HG03095 (cell line): ENCODE measurements around the gene ZBTB20.

Experiments
- ATAC-seq: cut with Tn5 transposase; IDR thresholded peaks from one replicate; pipeline ENCODE4 v1.9.1; 2021; ENCODE audit warnings: moderate library complexity; ENCODE audit not compliant: unreplicated experiment

The ZBTB20 gene

GRCh38 chr3:114727373-114727772 is 419.7 kb downstream of the ZBTB20 start:
- peak; percentile 59 for ATAC-seq

GRCh38 chr3:114725966-114726365 is 421.1 kb downstream of the ZBTB20 start:
- no peak for ATAC-seq

- no peak for ATAC-seq
Observed at GRCh38 chr3:114722530-114722929, 424.6 kb downstream of the ZBTB20 start.

GRCh38 chr3:114721864-114722263 is 425.2 kb downstream of the ZBTB20 start:
- ATAC-seq = no peak

- no peak for ATAC-seq
Observed at GRCh38 chr3:114721209-114721608, 425.9 kb downstream of the ZBTB20 start.

- ATAC-seq = no peak
Observed at GRCh38 chr3:114718898-114719210, 428.2 kb downstream of the ZBTB20 start.

GRCh38 chr3:114718071-114718897 is 428.8 kb downstream of the ZBTB20 start:
- ATAC-seq = no peak

- ATAC-seq = no peak
Observed at GRCh38 chr3:114716916-114717315, 430.2 kb downstream of the ZBTB20 start.

GRCh38 chr3:114716126-114716525 is 431.0 kb downstream of the ZBTB20 start:
- no peak for ATAC-seq

- no peak for ATAC-seq
Observed at GRCh38 chr3:114714957-114715460, 432.1 kb downstream of the ZBTB20 start.

GRCh38 chr3:114714237-114714636 is 432.9 kb downstream of the ZBTB20 start:
- ATAC-seq = no peak

GRCh38 chr3:114712728-114713492 is 434.2 kb downstream of the ZBTB20 start:
- ATAC-seq = no peak

- no peak for ATAC-seq
Observed at GRCh38 chr3:114711321-114711886, 435.7 kb downstream of the ZBTB20 start.

GRCh38 chr3:114709102-114709501 is 438.0 kb downstream of the ZBTB20 start:
- no peak for ATAC-seq

- no peak for ATAC-seq
Observed at GRCh38 chr3:114707252-114707860, 439.7 kb downstream of the ZBTB20 start.

- ATAC-seq = peak; percentile 84
Observed at GRCh38 chr3:114706591-114707232, 440.4 kb downstream of the ZBTB20 start.

GRCh38 chr3:114700637-114701234 is 446.4 kb downstream of the ZBTB20 start:
- no peak for ATAC-seq

GRCh38 chr3:114698146-114699105 is 448.7 kb downstream of the ZBTB20 start:
- ATAC-seq = no peak

GRCh38 chr3:114697401-114697800 is 449.7 kb downstream of the ZBTB20 start:
- no peak for ATAC-seq
